Measurements from ENCODE around the gene DRAM1. TPM values are rescaled to one million over a fixed set of nuclear protein-coding genes. Genes with fewer than 3 reads are reported as not detected.

The DRAM1 gene
- total and polyA plus RNA-seq, 10 of the 15 experiments (the other 5 are each of a cell fraction or from before 2014, with no cell fraction given): 22.4 to 91.5 (median 41.4) TPM

DNA sequence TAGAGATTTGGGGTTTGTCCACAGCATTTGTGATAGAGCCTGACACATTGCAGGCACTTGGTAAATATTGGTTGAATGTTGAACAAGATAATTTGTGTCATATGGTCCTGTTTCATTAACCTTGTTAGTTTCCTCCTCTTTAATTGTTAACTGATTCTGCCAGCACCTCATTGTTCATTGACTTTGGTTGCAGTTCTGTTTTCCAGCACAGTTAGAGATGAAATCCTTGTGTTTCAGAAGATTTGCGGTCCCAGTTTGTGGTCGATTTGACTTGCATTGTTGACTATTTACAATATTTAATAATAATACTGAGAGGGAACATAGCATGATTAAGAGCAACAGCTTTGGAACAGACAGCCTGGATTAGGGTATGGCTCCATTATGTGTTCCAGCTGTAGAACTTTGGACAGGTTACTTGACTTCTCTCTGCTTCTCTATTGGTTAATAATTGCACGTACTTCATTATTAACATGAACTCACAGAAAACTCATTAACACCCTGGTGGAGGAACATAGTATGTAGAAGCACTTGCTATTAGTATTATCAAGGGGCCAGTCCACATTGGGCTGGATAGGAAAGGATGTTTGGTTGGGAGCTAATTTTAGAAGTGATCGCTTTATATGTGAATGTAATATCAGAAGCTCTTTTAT lies 8.7 kb downstream of the DRAM1 start:
- H3K9me3 ChIP-seq (replicated peaks; ENCODE audit: control insufficient read depth, insufficient read depth, low read length): no peaks in the 10 kb centered on the region; the same call in 2 of the 3 replicates
- H2AFZ ChIP-seq (ENCODE audit: control insufficient read depth, low read depth, low read length): no peak overlapping the region
- intact Hi-C loops (cut with micrococcal nuclease; ENCODE audit: unreplicated experiment) (no loop called here), in situ Hi-C loops (cut with MboI) (no loop called here)
- H3K36me3 ChIP-seq (ENCODE audit: control insufficient read depth in 2 of 2, insufficient read depth in 2 of 2, low read length in 1 of 2): peaks cover 0 to 8% of the 10 kb centered on the region in 2 experiments; a peak in 1 of 4 replicates
- DNase-seq (ENCODE audit: low read depth, low spot score) (no peak), ATAC-seq (peak; percentile 68), FAIRE-seq (no peak)
- H3K4me1 ChIP-seq (ENCODE audit: control insufficient read depth, insufficient read depth, low read length): peaks cover 4% of the 10 kb centered on the region; the same call in 1 of the 2 replicates
- no TSS peak for BruUV-seq (replicated peaks)
- no peak overlapping the region for H3K27ac ChIP-seq (ENCODE audit: control insufficient read depth, insufficient read depth)
- H3K79me2 ChIP-seq (ENCODE audit: control insufficient read depth, insufficient read depth, low read length): peaks cover 74% of the 10 kb centered on the region
- no peaks in the 10 kb centered on the region for H4K20me1 ChIP-seq (ENCODE audit: control insufficient read depth, insufficient read depth)
- CTCF ChIA-PET: interaction anchor here (0.9 to 4.3 kb wide), 3 partner anchors 15 to 50 kb away, joined by 3 to 24 read pairs (median 5); no protein-coding TSS in a partner anchor
- H3K9ac ChIP-seq (ENCODE audit: control insufficient read depth, insufficient read depth, low read length): no peak overlapping the region
- SMC1A ChIA-PET (ENCODE audit: uncharacterized antibody, unreplicated experiment): interaction anchor here (0.8 to 3.7 kb wide), 7 partner anchors 11 to 112 kb away, joined by 3 to 18 read pairs (median 5); no protein-coding TSS in a partner anchor
- WGBS (ENCODE audit: insufficient coverage, insufficient replicate concordance, low lambda C conversion rate, missing lambda C conversion rate): 87% methylated on average over 4 of the region's 4 CpGs
- POLR2A ChIA-PET: interaction anchor here (0.6 to 1.9 kb wide), 6 partner anchors 9 to 48 kb away, joined by 3 to 5 read pairs (median 3); partner anchors contain the start of gene DRAM1
- 0 out of 2 replicates have a peak overlapping the region, but pooled peaks have one; percentile 32 for H3K4me3 ChIP-seq
- H3K4me2 ChIP-seq (ENCODE audit: control insufficient read depth, insufficient read depth): peak overlapping the region; percentile 72
- H3K27me3 ChIP-seq (replicated peaks in 1 of 2; ENCODE audit: control insufficient read depth in 2 of 2, insufficient read depth in 2 of 2, low read length in 1 of 2): no peaks in the 10 kb centered on the region
- RAD21 ChIA-PET (ENCODE audit: unreplicated experiment): interaction anchor here (0.7 to 1.6 kb wide), 9 partner anchors 8 to 57 kb away, joined by 3 to 7 read pairs (median 3); partner anchors contain the start of gene GNPTAB
- no peak for TF ChIP-seq CREM (IDR thresholded peaks at IDR 0.05; ENCODE audit: low read depth)
- TF ChIP-seq, protein P1, sequence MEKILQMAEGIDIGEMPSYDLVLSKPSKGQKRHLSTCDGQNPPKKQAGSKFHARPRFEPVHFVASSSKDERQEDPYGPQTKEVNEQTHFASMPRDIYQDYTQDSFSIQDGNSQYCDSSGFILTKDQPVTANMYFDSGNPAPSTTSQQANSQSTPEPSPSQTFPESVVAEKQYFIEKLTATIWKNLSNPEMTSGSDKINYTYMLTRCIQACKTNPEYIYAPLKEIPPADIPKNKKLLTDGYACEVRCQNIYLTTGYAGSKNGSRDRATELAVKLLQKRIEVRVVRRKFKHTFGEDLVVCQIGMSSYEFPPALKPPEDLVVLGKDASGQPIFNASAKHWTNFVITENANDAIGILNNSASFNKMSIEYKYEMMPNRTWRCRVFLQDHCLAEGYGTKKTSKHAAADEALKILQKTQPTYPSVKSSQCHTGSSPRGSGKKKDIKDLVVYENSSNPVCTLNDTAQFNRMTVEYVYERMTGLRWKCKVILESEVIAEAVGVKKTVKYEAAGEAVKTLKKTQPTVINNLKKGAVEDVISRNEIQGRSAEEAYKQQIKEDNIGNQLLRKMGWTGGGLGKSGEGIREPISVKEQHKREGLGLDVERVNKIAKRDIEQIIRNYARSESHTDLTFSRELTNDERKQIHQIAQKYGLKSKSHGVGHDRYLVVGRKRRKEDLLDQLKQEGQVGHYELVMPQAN (conservative IDR thresholded peaks at IDR 0.05): no peak
- TF ChIP-seq ZNF24 (IDR thresholded peaks at IDR 0.05): no peak; the same call in 1 of the 2 replicates
- TF ChIP-seq FOS (IDR thresholded peaks at IDR 0.05; ENCODE audit: borderline replicate concordance, extremely low read depth, insufficient read length): no peak
- TF ChIP-seq, protein P2, sequence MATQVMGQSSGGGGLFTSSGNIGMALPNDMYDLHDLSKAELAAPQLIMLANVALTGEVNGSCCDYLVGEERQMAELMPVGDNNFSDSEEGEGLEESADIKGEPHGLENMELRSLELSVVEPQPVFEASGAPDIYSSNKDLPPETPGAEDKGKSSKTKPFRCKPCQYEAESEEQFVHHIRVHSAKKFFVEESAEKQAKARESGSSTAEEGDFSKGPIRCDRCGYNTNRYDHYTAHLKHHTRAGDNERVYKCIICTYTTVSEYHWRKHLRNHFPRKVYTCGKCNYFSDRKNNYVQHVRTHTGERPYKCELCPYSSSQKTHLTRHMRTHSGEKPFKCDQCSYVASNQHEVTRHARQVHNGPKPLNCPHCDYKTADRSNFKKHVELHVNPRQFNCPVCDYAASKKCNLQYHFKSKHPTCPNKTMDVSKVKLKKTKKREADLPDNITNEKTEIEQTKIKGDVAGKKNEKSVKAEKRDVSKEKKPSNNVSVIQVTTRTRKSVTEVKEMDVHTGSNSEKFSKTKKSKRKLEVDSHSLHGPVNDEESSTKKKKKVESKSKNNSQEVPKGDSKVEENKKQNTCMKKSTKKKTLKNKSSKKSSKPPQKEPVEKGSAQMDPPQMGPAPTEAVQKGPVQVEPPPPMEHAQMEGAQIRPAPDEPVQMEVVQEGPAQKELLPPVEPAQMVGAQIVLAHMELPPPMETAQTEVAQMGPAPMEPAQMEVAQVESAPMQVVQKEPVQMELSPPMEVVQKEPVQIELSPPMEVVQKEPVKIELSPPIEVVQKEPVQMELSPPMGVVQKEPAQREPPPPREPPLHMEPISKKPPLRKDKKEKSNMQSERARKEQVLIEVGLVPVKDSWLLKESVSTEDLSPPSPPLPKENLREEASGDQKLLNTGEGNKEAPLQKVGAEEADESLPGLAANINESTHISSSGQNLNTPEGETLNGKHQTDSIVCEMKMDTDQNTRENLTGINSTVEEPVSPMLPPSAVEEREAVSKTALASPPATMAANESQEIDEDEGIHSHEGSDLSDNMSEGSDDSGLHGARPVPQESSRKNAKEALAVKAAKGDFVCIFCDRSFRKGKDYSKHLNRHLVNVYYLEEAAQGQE (IDR thresholded peaks at IDR 0.05; ENCODE audit: low read depth, low read length): no peak
- no peak for TF ChIP-seq ZBTB4 (CRISPR knock-in tag; IDR thresholded peaks at IDR 0.05)
- TF ChIP-seq RUNX3 (IDR thresholded peaks at IDR 0.05; ENCODE audit: low read length): no peak
- TF ChIP-seq KLF5 (IDR thresholded peaks at IDR 0.05; ENCODE audit: partially characterized antibody): no peak
- TF ChIP-seq DPF2 (IDR thresholded peaks at IDR 0.05): 0 out of 2 replicates have a peak, but pooled peaks have one; percentile 61
- no peak for TF ChIP-seq STAT1 (conservative IDR thresholded peaks at IDR 0.05)
- TF ChIP-seq ZNF622 (IDR thresholded peaks at IDR 0.05): no peak
- TF ChIP-seq SKIL (IDR thresholded peaks at IDR 0.05; ENCODE audit: low read depth, poor library complexity, severe bottlenecking): peak; percentile 26
